GM12878 (cell line): ENCODE measurements around the gene GPBAR1. TPM values are rescaled to one million over a fixed set of nuclear protein-coding genes. Genes with fewer than 3 reads are reported as not detected.

Experiments used
- ATAC-seq: fragments of 200-7000 bp; cut with Tn5 transposase; 3 replicates; pipeline ENCODE4 v1.9.1; 2020; ENCODE audit warnings: mild to moderate bottlenecking, moderate library complexity
- BruUV-seq: library from RNA; stranded (reverse); fragments of 400-500 nt; replicated peaks from 2 replicates; lab custom pipeline; 2021; lab: Mats Ljungman, UMichigan
- CTCF ChIA-PET: fragments of 300-600 bp; sonication (Branson Sonifier 250); formaldehyde crosslinking; extraction: SDS; loops from one replicate; lab custom pipeline; 2021; ENCODE audit warnings: inconsistent platforms; lab: Yijun Ruan, JAX
- POLR2A ChIA-PET: fragments of 350-600 bp; formaldehyde crosslinking; extraction: SDS; loops from one replicate; lab custom pipeline; 2021; ENCODE audit warnings: inconsistent platforms; lab: Charles Lee
- RAD21 ChIA-PET: fragments of 300-600 bp; sonication (Branson Sonifier 250); formaldehyde crosslinking; loops from one replicate; lab custom pipeline; 2023; ENCODE audit warnings: antibody characterized with exemption; ENCODE audit not compliant: unreplicated experiment; lab: Charles Lee
- SMC1A ChIA-PET: fragments of 300-600 bp; sonication (Branson Sonifier 250); formaldehyde crosslinking; loops from one replicate; lab custom pipeline; 2023; ENCODE audit not compliant: unreplicated experiment, uncharacterized antibody; lab: Charles Lee
- DNase-seq: peaks from one replicate; pipeline ENCODE4 v3.0.0-alpha.2; 2011; ENCODE audit warnings: low read depth, low spot score
- FAIRE-seq: peaks from 3 replicates; lab custom pipeline; 2011; peaks lifted over from hg19 to GRCh38; lab: Jason Lieb, UNC
- H2AFZ ChIP-seq: 2 replicates; pipeline ENCODE4 v1.6.0; 2011; ENCODE audit warnings: low read depth, low read length, control low read depth; ENCODE audit not compliant: control insufficient read depth
- H3K27ac ChIP-seq: 2 replicates; pipeline ENCODE4 v1.5.1; 2011; ENCODE audit warnings: control low read depth; ENCODE audit not compliant: control insufficient read depth, insufficient read depth
- H3K27me3 ChIP-seq, 2 experiments: replicated peaks in 1 of 2; 2 replicates each; pipeline versions ENCODE4 v1.6.0 to v1.6.1; 2011; ENCODE audit warnings: low read length in 1 of 2; ENCODE audit not compliant: control insufficient read depth in 2 of 2, insufficient read depth in 2 of 2
- H3K36me3 ChIP-seq, 2 experiments: 2 replicates each; pipeline ENCODE4 v1.5.1; 2011; ENCODE audit warnings: low read length in 1 of 2; ENCODE audit not compliant: control insufficient read depth in 2 of 2, insufficient read depth in 2 of 2
- H3K4me1 ChIP-seq: 2 replicates; pipeline ENCODE4 v1.6.1; 2011; ENCODE audit warnings: mild to moderate bottlenecking, low read length, moderate library complexity, mixed read lengths; ENCODE audit not compliant: control insufficient read depth, insufficient read depth
- H3K4me2 ChIP-seq: 2 replicates; pipeline ENCODE4 v1.6.0; 2011; ENCODE audit warnings: control low read depth; ENCODE audit not compliant: control insufficient read depth, insufficient read depth
- H3K4me3 ChIP-seq: fragments of 200-600 bp; sonication (generic); 2 replicates; pipeline ENCODE4 v1.5.1; 2016
- H3K79me2 ChIP-seq: 2 replicates; pipeline ENCODE4 v1.6.0; 2011; ENCODE audit warnings: low read length; ENCODE audit not compliant: control insufficient read depth, insufficient read depth
- H3K9ac ChIP-seq: 2 replicates; pipeline ENCODE4 v1.8.0; 2011; ENCODE audit warnings: low read length, control low read depth, mixed read lengths; ENCODE audit not compliant: control insufficient read depth, insufficient read depth
- H3K9me3 ChIP-seq: replicated peaks from 3 replicates; pipeline ENCODE4 v1.5.1; 2011; ENCODE audit warnings: mild to moderate bottlenecking, low read length; ENCODE audit not compliant: control insufficient read depth, insufficient read depth
- H4K20me1 ChIP-seq: 2 replicates; pipeline ENCODE4 v1.6.0; 2011; ENCODE audit not compliant: control insufficient read depth, insufficient read depth
- ASH2L ChIP-seq: fragments of 300-600, 200-600 bp; sonication (generic); IDR thresholded peaks from 2 replicates; pipeline ENCODE4 v1.6.1; 2017; ENCODE audit warnings: low read depth, mild to moderate bottlenecking, borderline replicate concordance
- ATF7 ChIP-seq: fragments of 450-650 bp; IDR thresholded peaks from 2 replicates; pipeline ENCODE4 v1.6.1; 2016; ENCODE audit warnings: low read depth, mild to moderate bottlenecking
- CHD2 ChIP-seq: IDR thresholded peaks from 2 replicates; pipeline ENCODE4 v1.6.1; 2011; ENCODE audit warnings: low read depth, low read length, improper control_type of control experiment, borderline replicate concordance
- E4F1 ChIP-seq: fragments of 450-650 bp; IDR thresholded peaks from 2 replicates; pipeline ENCODE4 v1.6.1; 2018; ENCODE audit warnings: borderline replicate concordance, mild to moderate bottlenecking; ENCODE audit not compliant: partially characterized antibody
- EED ChIP-seq: sonication (generic); IDR thresholded peaks from 2 replicates; pipeline ENCODE4 v1.6.1; 2016; ENCODE audit warnings: antibody characterized with exemption, low read depth
- EP300 ChIP-seq, 2 experiments: fragments of 150-350 bp in 1 of 2; IDR thresholded peaks; 2 replicates each; pipeline ENCODE4 v1.6.1; 2011 to 2012; ENCODE audit warnings: low read depth in 2 of 2, low read length in 2 of 2, borderline replicate concordance in 1 of 2, improper control_type of control experiment in 1 of 2, inconsistent platforms in 1 of 2; ENCODE audit not compliant: control insufficient read depth in 1 of 2
- IKZF1 ChIP-seq: fragments of 450-650 bp; conservative IDR thresholded peaks from 2 replicates; pipeline ENCODE4 v1.6.1; 2017; ENCODE audit warnings: antibody characterized with exemption, mild to moderate bottlenecking
- MAX ChIP-seq: IDR thresholded peaks from 2 replicates; pipeline ENCODE4 v1.6.1; 2012; ENCODE audit warnings: low read depth, low read length, improper control_type of control experiment
- MXI1 ChIP-seq: fragments of 150-350 bp; IDR thresholded peaks from 2 replicates; pipeline ENCODE4 v1.6.1; 2011; ENCODE audit warnings: low read depth, mild to moderate bottlenecking, inconsistent platforms, low read length, improper control_type of control experiment
- PAX5 ChIP-seq: IDR thresholded peaks from 2 replicates; pipeline ENCODE4 v1.6.1; 2011; ENCODE audit warnings: low read depth, low read length, borderline replicate concordance
- PML ChIP-seq: IDR thresholded peaks from 2 replicates; pipeline ENCODE4 v1.6.1; 2012; ENCODE audit warnings: low read length, inconsistent platforms
- POU2F2 ChIP-seq: IDR thresholded peaks from 3 replicates; pipeline ENCODE4 v1.6.1; 2011; ENCODE audit warnings: low read depth, mild to moderate bottlenecking, low read length, borderline replicate concordance
- RBBP5 ChIP-seq: fragments of 200-600 bp; sonication (generic); conservative IDR thresholded peaks from 2 replicates; pipeline ENCODE4 v1.6.1; 2016
- SKIL ChIP-seq: fragments of 450-650 bp; IDR thresholded peaks from 2 replicates; pipeline ENCODE4 v1.6.1; 2017; ENCODE audit warnings: mild to moderate bottlenecking, low read depth, inconsistent platforms; ENCODE audit not compliant: poor library complexity, severe bottlenecking
- SRF ChIP-seq, 2 experiments: IDR thresholded peaks; 2 replicates each; pipeline ENCODE4 v1.6.1; 2011; ENCODE audit warnings: low read depth in 2 of 2, low read length in 2 of 2, mild to moderate bottlenecking in 1 of 2, moderate library complexity in 1 of 2
- TAF1 ChIP-seq: IDR thresholded peaks from 2 replicates; pipeline ENCODE4 v1.6.1; 2011; ENCODE audit warnings: mild to moderate bottlenecking, low read depth, low read length, borderline replicate concordance
- WGBS: methylation state at CpG from one replicate; pipeline ENCODE4 v1.1.6; 2016; ENCODE audit warnings: low lambda C conversion rate; ENCODE audit not compliant: insufficient replicate concordance, insufficient coverage; ENCODE audit errors: missing lambda C conversion rate; 5-methylcytosine and 5-hydroxymethylcytosine counted together
- in situ Hi-C: fragments of 300-500 bp; cut with MboI; formaldehyde crosslinking; loops from 9 replicates; pipeline ENCODE4 v1.14.3; 2018; ENCODE audit warnings: mixed read lengths
- intact Hi-C: fragments of 100-400 bp; cut with micrococcal nuclease; formaldehyde crosslinking; loops from one replicate; pipeline ENCODE4 v1.14.2; 2022; ENCODE audit not compliant: unreplicated experiment
- polyA plus RNA-seq, 11 experiments: library from polyadenylated mRNA; depleted of rRNA in 4 of 11; unstranded in 6 of 11; stranded (reverse) in 5 of 11; fragments of >200 nt; fragmentation: Nextera tagmentation in 4 of 11; fragmentation: Illumina TruSeq in 1 of 11; extraction: Ambion mirVana in 4 of 11; extraction: Trizol in 1 of 11; gene quantifications; 1 replicate in 1 of 11; 2 replicates in 10 of 11; pipeline versions ENCODE4 v1.2.1 to v1.2.3, GENCODE V29; 2011 to 2016; ENCODE audit warnings: inconsistent platforms in 2 of 11, missing spikeins in 2 of 11, low read depth in 1 of 11
- total RNA-seq, 4 experiments: library from RNA; depleted of rRNA in 3 of 4; stranded (reverse); fragments of >200 nt in 3 of 4; fragmentation: Illumina TruSeq in 1 of 4; extraction: Trizol in 1 of 4; gene quantifications; 2 replicates each; pipeline versions ENCODE4 v1.2.1 to v1.2.3, GENCODE V29; 2013 to 2021

The GPBAR1 gene
- total and polyA plus RNA-seq, 10 of the 15 experiments (the other 5 are each of a cell fraction or from before 2014, with no cell fraction given) = 0.03 to 0.36 (median 0.11) TPM; not detected in 3

- Histone ChIP-seq H3K4me3 (no peak overlapping the region), H2AFZ (no peak overlapping the region), H4K20me1 (no peaks in the 10 kb centered on the region), H3K4me2 (no peak overlapping the region), H3K9me3 (no peaks in the 10 kb centered on the region), H3K79me2 (peaks cover 15% of the 10 kb centered on the region), H3K27ac (no peak overlapping the region), H3K4me1 (peaks cover 23% of the 10 kb centered on the region), H3K9ac (no peak overlapping the region), H3K27me3 (no peaks in the 10 kb centered on the region), H3K36me3 (no peaks in the 10 kb centered on the region)
- no TSS peak for BruUV-seq
- FAIRE-seq (no peak), ATAC-seq (no peak), DNase-seq (no peak)
- ChIA-PET RAD21 (interaction anchor here (1.4 to 5.9 kb wide), 4 partner anchors 18 to 63 kb away, joined by 3 to 79 read pairs (median 17); partner anchors contain the start of genes AAMP, CATIP and PNKD), CTCF (interaction anchor here (1.3 to 8.2 kb wide), 5 partner anchors 7 to 62 kb away, joined by 3 to 150 read pairs (median 7); partner anchors contain the start of genes AAMP, CATIP and PNKD), POLR2A (interaction anchor here (0.7 to 1.7 kb wide), 3 partner anchors 35 to 62 kb away, joined by 3 to 5 read pairs (median 4); partner anchors contain the start of gene CATIP), SMC1A (interaction anchor here (0.6 to 3.3 kb wide), 6 partner anchors 18 to 272 kb away, joined by 3 to 18 read pairs (median 4); partner anchors contain the start of gene CATIP)
- 83% methylated on average over 5 of the region's 5 CpGs for WGBS
- in situ Hi-C loops (loop anchor here (25.0 kb wide), 1 partner anchor 93 kb away; the partner anchor contains the start of genes CTDSP1 and SLC11A1), intact Hi-C loops (loop anchor here (10.0 kb wide), 1 partner anchor 360 kb away; the partner anchor contains the start of genes BCS1L and ZNF142)
- TF ChIP-seq MAX = no peak
- no peak for TF ChIP-seq EP300 (IDR thresholded peaks at IDR 0.05; ENCODE audit: borderline replicate concordance in 1 of 2, control insufficient read depth in 1 of 2, low read depth in 2 of 2, low read length in 2 of 2)
- TF ChIP-seq POU2F2 = no peak
- no peak for TF ChIP-seq MXI1
- TF ChIP-seq E4F1 = no peak
- TF ChIP-seq PAX5 = no peak
- no peak for TF ChIP-seq EED
- TF ChIP-seq ASH2L = no peak
- TF ChIP-seq SRF (IDR thresholded peaks at IDR 0.05; ENCODE audit: low read depth in 2 of 2, low read length in 2 of 2) = no peak
- no peak for TF ChIP-seq ATF7
- TF ChIP-seq PML = no peak
- TF ChIP-seq CHD2 = no peak
- no peak for TF ChIP-seq TAF1
- no peak for TF ChIP-seq IKZF1
- no peak for TF ChIP-seq RBBP5
- TF ChIP-seq SKIL = no peak
Observed at GRCh38 chr2:218294430-218295022, 33.7 kb downstream of the GPBAR1 start.
